GM23338 (cell line): ENCODE measurements around the gene CSRP2. TPM values are rescaled to one million over a fixed set of nuclear protein-coding genes. Genes with fewer than 3 reads are reported as not detected.

ENCODE experiments used
- ATAC-seq: fragments of 200-7000 bp; cut with Tn5 transposase; 3 replicates; pipeline ENCODE4 v1.9.1; 2020
- DNase-seq: peaks from one replicate; pipeline ENCODE4 v3.0.0-alpha.2; 2015; ENCODE audit warnings: low spot score
- H2AFZ ChIP-seq: fragments of 200-600 bp; sonication (generic); 2 replicates; pipeline ENCODE4 v1.8.0; 2016; ENCODE audit warnings: antibody characterized with exemption, mild to moderate bottlenecking, moderate library complexity
- H3F3A ChIP-seq: fragments of 200-600 bp; sonication (generic); replicated peaks from 2 replicates; pipeline ENCODE4 v1.8.0; 2017; ENCODE audit warnings: antibody characterized with exemption, mixed run types, low read depth
- H3K27ac ChIP-seq: fragments of 200-600 bp; sonication (generic); 2 replicates; pipeline ENCODE4 v1.6.1; 2016; ENCODE audit warnings: low read depth
- H3K27me3 ChIP-seq: fragments of 200-600 bp; sonication (generic); 2 replicates; pipeline ENCODE4 v1.8.0; 2016; ENCODE audit warnings: mild to moderate bottlenecking, mixed run types, moderate library complexity; ENCODE audit not compliant: insufficient read depth
- H3K36me3 ChIP-seq: fragments of 200-600 bp; sonication (generic); 2 replicates; pipeline ENCODE4 v1.8.0; 2016; ENCODE audit warnings: mild to moderate bottlenecking; ENCODE audit not compliant: insufficient read depth
- H3K4me1 ChIP-seq: fragments of 200-600 bp; sonication (generic); 2 replicates; pipeline ENCODE4 v1.8.0; 2016; ENCODE audit warnings: mild to moderate bottlenecking, moderate library complexity; ENCODE audit not compliant: insufficient read depth
- H3K4me2 ChIP-seq: fragments of 200-600 bp; sonication (generic); 2 replicates; pipeline ENCODE4 v1.7.1; 2017; ENCODE audit warnings: mixed run types
- H3K4me3 ChIP-seq: fragments of 200-600 bp; sonication (generic); 2 replicates; pipeline ENCODE4 v1.6.1; 2016; ENCODE audit warnings: mixed run types
- H3K79me2 ChIP-seq: fragments of 200-600 bp; sonication (generic); replicated peaks from 2 replicates; pipeline ENCODE4 v1.8.0; 2017; ENCODE audit warnings: mild to moderate bottlenecking; ENCODE audit not compliant: insufficient read depth
- H3K9me2 ChIP-seq: fragments of 200-600 bp; sonication (generic); 2 replicates; pipeline ENCODE4 v1.8.0; 2017; ENCODE audit not compliant: insufficient read depth
- H4K20me1 ChIP-seq: fragments of 200-600 bp; sonication (generic); replicated peaks from 2 replicates; pipeline ENCODE4 v1.8.0; 2017; ENCODE audit warnings: mild to moderate bottlenecking; ENCODE audit not compliant: insufficient read depth
- H3K27ac Mint-ChIP-seq: 2 replicates; pipeline ENCODE4 v1.8.0; 2020; ENCODE audit warnings: inconsistent platforms, mild to moderate bottlenecking, moderate library complexity, mixed read lengths
- H3K27me3 Mint-ChIP-seq: 3 replicates; pipeline ENCODE4 v1.8.0; 2022; ENCODE audit warnings: low read depth, mild to moderate bottlenecking, moderate library complexity, mixed read lengths, inconsistent platforms; ENCODE audit not compliant: insufficient read depth, poor library complexity
- H3K36me3 Mint-ChIP-seq: 3 replicates; pipeline ENCODE4 v1.8.0; 2021; ENCODE audit warnings: low read depth, mild to moderate bottlenecking, inconsistent platforms, moderate library complexity, mixed read lengths
- H3K4me1 Mint-ChIP-seq: 3 replicates; pipeline ENCODE4 v1.8.0; 2020; ENCODE audit warnings: mild to moderate bottlenecking, inconsistent platforms, mixed read lengths
- H3K4me3 Mint-ChIP-seq: 3 replicates; pipeline ENCODE4 v1.8.0; 2021; ENCODE audit warnings: moderate library complexity, mild to moderate bottlenecking, inconsistent platforms, mixed read lengths
- H3K9me3 Mint-ChIP-seq: 3 replicates; pipeline ENCODE4 v1.8.0; 2020; ENCODE audit warnings: moderate library complexity, mild to moderate bottlenecking, inconsistent platforms, mixed read lengths
- CREB1 ChIP-seq: fragments of 250-450 bp; sonication (Bioruptor Pico); IDR thresholded peaks from 2 replicates; pipeline ENCODE4 v1.5.0; 2020; ENCODE audit warnings: low read depth, mild to moderate bottlenecking, moderate library complexity
- CTCF ChIP-seq, 2 experiments: fragments of 200-600 bp in 1 of 2; sonication (generic) in 1 of 2; conservative IDR thresholded peaks; 2 replicates each; pipeline versions ENCODE4 v1.5.1 to v1.6.1; 2016 to 2017; ENCODE audit warnings: antibody characterized with exemption in 2 of 2, low read depth in 2 of 2, mild to moderate bottlenecking in 2 of 2, moderate library complexity in 1 of 2
- EZH2 ChIP-seq: fragments of 200-600 bp; sonication (generic); IDR thresholded peaks from one replicate; pipeline ENCODE4 v1.8.0; 2017; ENCODE audit warnings: antibody characterized with exemption, mild to moderate bottlenecking, low read depth; ENCODE audit not compliant: unreplicated experiment
- EZH2phosphoT487 ChIP-seq: fragments of 200-600 bp; sonication (generic); IDR thresholded peaks from one replicate; pipeline ENCODE4 v1.8.1; 2018; ENCODE audit warnings: antibody characterized with exemption; ENCODE audit not compliant: unreplicated experiment
- JUNB ChIP-seq: IDR thresholded peaks from one replicate; pipeline ENCODE4 v1.6.1; 2016; ENCODE audit warnings: antibody characterized with exemption; ENCODE audit not compliant: unreplicated experiment
- NANOG ChIP-seq: IDR thresholded peaks from 2 replicates; pipeline ENCODE4 v1.6.1; 2016; ENCODE audit warnings: antibody characterized with exemption, borderline replicate concordance
- POLR2AphosphoS5 ChIP-seq: IDR thresholded peaks from 2 replicates; pipeline ENCODE4 v1.6.1; 2016; ENCODE audit warnings: antibody characterized with exemption, low read depth
- STAT1 ChIP-seq: IDR thresholded peaks from one replicate; pipeline ENCODE4 v1.6.1; 2016; ENCODE audit warnings: antibody characterized with exemption; ENCODE audit not compliant: unreplicated experiment
- ZNF114 ChIP-seq: fragments of 250-450 bp; sonication (Bioruptor Pico); IDR thresholded peaks from 2 replicates; pipeline ENCODE4 v1.5.0; 2020; ENCODE audit warnings: mild to moderate bottlenecking, moderate library complexity
- ZNF331 ChIP-seq: fragments of 250-450 bp; sonication (Bioruptor Pico); IDR thresholded peaks from 2 replicates; pipeline ENCODE4 v1.5.0; 2020; ENCODE audit warnings: low read depth, mild to moderate bottlenecking, moderate library complexity
- ZNF462 ChIP-seq: fragments of 250-450 bp; sonication (Bioruptor Pico); IDR thresholded peaks from 2 replicates; pipeline ENCODE4 v1.5.0; 2020; ENCODE audit warnings: mild to moderate bottlenecking, moderate library complexity
- polyA plus RNA-seq: library from polyadenylated mRNA; unstranded; fragments of >200 nt; fragmentation: Nextera tagmentation; extraction: Ambion mirVana; gene quantifications from 2 replicates; pipeline ENCODE4 v1.2.1, GENCODE V29; 2016
- total RNA-seq: library from RNA; depleted of rRNA; stranded (reverse); fragments of >200 nt; shearing (Covaris generic); gene quantifications from 2 replicates; pipeline ENCODE4 v1.2.3, GENCODE V29; 2014
- TF ChIP-seq, protein P1 (sequence below): IDR thresholded peaks from 2 replicates; pipeline ENCODE4 v1.6.1; 2016; ENCODE audit warnings: antibody characterized with exemption
- TF ChIP-seq, protein P2 (sequence below): IDR thresholded peaks from one replicate; pipeline ENCODE4 v1.6.1; 2018; ENCODE audit warnings: antibody characterized with exemption; ENCODE audit not compliant: unreplicated experiment

CSRP2 gene
- total and polyA plus RNA-seq, 2 experiments from 2014 or later, result 166 to 315 TPM

DNA sequence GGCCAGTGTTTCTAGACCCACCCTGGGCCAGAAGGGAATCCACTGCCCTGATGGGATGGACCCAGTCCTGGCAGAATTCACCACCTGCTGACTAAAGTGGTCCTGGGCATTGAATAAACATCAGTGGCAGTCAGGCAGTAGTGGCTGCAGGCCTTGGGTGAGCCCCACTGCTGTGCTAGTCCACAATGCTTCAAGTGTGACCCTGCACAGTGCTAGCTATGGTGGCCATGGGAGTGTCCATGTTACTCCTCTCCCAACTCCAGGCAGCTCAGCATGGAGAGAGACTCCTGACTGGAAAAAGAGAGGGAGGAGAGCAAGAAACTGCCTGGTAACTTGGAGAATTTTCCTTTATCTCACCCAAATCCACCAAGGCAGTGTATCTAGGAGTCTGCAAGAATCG lies 17.5 kb upstream of the CSRP2 start:
- peaks cover 19% of the 10 kb centered on the region for H3K9me3 Mint-ChIP-seq
- DNase-seq (no peak), ATAC-seq (no peak)
- H3K4me1 Mint-ChIP-seq, result peaks cover 14% of the 10 kb centered on the region
- Histone ChIP-seq H3K27me3 (no peaks in the 10 kb centered on the region), H3K4me1 (peaks cover 11% of the 10 kb centered on the region), H3K27ac (no peak overlapping the region), H3K9me2 (peaks cover 4% of the 10 kb centered on the region; the same call in 1 of the 2 replicates), H4K20me1 (no peaks in the 10 kb centered on the region), H3K36me3 (no peaks in the 10 kb centered on the region), H3K79me2 (no peaks in the 10 kb centered on the region), H3K4me3 (no peak overlapping the region), H3F3A (no peaks in the 10 kb centered on the region), H3K4me2 (no peak overlapping the region), H2AFZ (peak overlapping the region; percentile 80; the same call in 1 of the 2 replicates)
- no peak overlapping the region for H3K4me3 Mint-ChIP-seq
- H3K27ac Mint-ChIP-seq, result no peak overlapping the region
- no peak for TF ChIP-seq STAT1
- TF ChIP-seq JUNB, result no peak
- TF ChIP-seq ZNF331 (CRISPR knock-in tag), result no peak
- no peak for TF ChIP-seq ZNF114
- TF ChIP-seq CREB1, result no peak
- no peak for TF ChIP-seq ZNF462 (CRISPR knock-in tag)
- TF ChIP-seq, protein P1, sequence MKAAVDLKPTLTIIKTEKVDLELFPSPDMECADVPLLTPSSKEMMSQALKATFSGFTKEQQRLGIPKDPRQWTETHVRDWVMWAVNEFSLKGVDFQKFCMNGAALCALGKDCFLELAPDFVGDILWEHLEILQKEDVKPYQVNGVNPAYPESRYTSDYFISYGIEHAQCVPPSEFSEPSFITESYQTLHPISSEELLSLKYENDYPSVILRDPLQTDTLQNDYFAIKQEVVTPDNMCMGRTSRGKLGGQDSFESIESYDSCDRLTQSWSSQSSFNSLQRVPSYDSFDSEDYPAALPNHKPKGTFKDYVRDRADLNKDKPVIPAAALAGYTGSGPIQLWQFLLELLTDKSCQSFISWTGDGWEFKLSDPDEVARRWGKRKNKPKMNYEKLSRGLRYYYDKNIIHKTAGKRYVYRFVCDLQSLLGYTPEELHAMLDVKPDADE, result no peak
- no peak for TF ChIP-seq EZH2
- TF ChIP-seq POLR2AphosphoS5, result no peak
- no peak for TF ChIP-seq EZH2phosphoT487
- no peak for TF ChIP-seq CTCF (conservative IDR thresholded peaks at IDR 0.05; ENCODE audit: low read depth in 2 of 2)
- TF ChIP-seq, protein P2, sequence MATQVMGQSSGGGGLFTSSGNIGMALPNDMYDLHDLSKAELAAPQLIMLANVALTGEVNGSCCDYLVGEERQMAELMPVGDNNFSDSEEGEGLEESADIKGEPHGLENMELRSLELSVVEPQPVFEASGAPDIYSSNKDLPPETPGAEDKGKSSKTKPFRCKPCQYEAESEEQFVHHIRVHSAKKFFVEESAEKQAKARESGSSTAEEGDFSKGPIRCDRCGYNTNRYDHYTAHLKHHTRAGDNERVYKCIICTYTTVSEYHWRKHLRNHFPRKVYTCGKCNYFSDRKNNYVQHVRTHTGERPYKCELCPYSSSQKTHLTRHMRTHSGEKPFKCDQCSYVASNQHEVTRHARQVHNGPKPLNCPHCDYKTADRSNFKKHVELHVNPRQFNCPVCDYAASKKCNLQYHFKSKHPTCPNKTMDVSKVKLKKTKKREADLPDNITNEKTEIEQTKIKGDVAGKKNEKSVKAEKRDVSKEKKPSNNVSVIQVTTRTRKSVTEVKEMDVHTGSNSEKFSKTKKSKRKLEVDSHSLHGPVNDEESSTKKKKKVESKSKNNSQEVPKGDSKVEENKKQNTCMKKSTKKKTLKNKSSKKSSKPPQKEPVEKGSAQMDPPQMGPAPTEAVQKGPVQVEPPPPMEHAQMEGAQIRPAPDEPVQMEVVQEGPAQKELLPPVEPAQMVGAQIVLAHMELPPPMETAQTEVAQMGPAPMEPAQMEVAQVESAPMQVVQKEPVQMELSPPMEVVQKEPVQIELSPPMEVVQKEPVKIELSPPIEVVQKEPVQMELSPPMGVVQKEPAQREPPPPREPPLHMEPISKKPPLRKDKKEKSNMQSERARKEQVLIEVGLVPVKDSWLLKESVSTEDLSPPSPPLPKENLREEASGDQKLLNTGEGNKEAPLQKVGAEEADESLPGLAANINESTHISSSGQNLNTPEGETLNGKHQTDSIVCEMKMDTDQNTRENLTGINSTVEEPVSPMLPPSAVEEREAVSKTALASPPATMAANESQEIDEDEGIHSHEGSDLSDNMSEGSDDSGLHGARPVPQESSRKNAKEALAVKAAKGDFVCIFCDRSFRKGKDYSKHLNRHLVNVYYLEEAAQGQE, result no peak
- TF ChIP-seq NANOG, result no peak
- H3K27me3 Mint-ChIP-seq, result no peaks in the 10 kb centered on the region
- H3K36me3 Mint-ChIP-seq, result peaks cover 10% of the 10 kb centered on the region; the same call in 2 of the 3 replicates
